Mesenchymal stem cell (in vitro differentiated cells and primary cell): ENCODE data around the gene MAPK1IP1L.
A peak's percentile ranks its signal among the peaks of the same experiment; 100 is the strongest.
"Not testable (repeated sequence)": the region's sequence is repeated elsewhere in the genome, so short reads cannot be mapped to it uniquely, and the experiment has no call there.

Experiments used
- DNase-seq: peaks from one replicate; pipeline ENCODE4 v3.0.0-alpha.2; 2013
- H2AFZ ChIP-seq: one replicate; pipeline ENCODE4 v1.6.1; 2013; ENCODE audit warnings: low read depth, mild to moderate bottlenecking, control low read depth, inconsistent platforms, low read length, moderate library complexity
- H2AK5ac ChIP-seq: 2 replicates; pipeline ENCODE4 v1.6.1; 2013; ENCODE audit warnings: low read length, moderate library complexity, mild to moderate bottlenecking, inconsistent platforms; ENCODE audit not compliant: severe bottlenecking
- H2BK120ac ChIP-seq: one replicate; pipeline ENCODE4 v1.6.1; 2013; ENCODE audit warnings: low read depth, mild to moderate bottlenecking, inconsistent platforms, low read length, moderate library complexity
- H2BK12ac ChIP-seq, 2 experiments: one replicate each; pipeline ENCODE4 v1.6.1; 2013; ENCODE audit warnings: inconsistent platforms in 2 of 2, low read length in 2 of 2, mild to moderate bottlenecking in 2 of 2, moderate library complexity in 2 of 2, control low read depth in 1 of 2
- H2BK15ac ChIP-seq: one replicate; pipeline ENCODE4 v1.6.1; 2013; ENCODE audit warnings: mild to moderate bottlenecking, low read depth, inconsistent platforms; ENCODE audit not compliant: poor library complexity, severe bottlenecking
- H2BK5ac ChIP-seq: 2 replicates; pipeline ENCODE4 v1.6.1; 2013; ENCODE audit warnings: low read depth, mild to moderate bottlenecking, low read length, control low read depth, inconsistent platforms; ENCODE audit not compliant: poor library complexity, severe bottlenecking
- H3K14ac ChIP-seq, 2 experiments: one replicate each; pipeline ENCODE4 v1.6.1; 2013; ENCODE audit warnings: inconsistent platforms in 2 of 2, low read length in 2 of 2, control low read depth in 1 of 2, mild to moderate bottlenecking in 1 of 2, moderate library complexity in 1 of 2
- H3K18ac ChIP-seq, 2 experiments: one replicate each; pipeline ENCODE4 v1.6.1; 2013; ENCODE audit warnings: inconsistent platforms in 2 of 2, low read length in 2 of 2, control low read depth in 1 of 2, low read depth in 1 of 2, mild to moderate bottlenecking in 1 of 2
- H3K23ac ChIP-seq, 2 experiments: one replicate each; pipeline ENCODE4 v1.6.1; 2013; ENCODE audit warnings: inconsistent platforms in 2 of 2, low read length in 2 of 2, mild to moderate bottlenecking in 2 of 2, moderate library complexity in 2 of 2, control low read depth in 1 of 2
- H3K27ac ChIP-seq: 2 replicates; pipeline ENCODE4 v1.5.1; 2013; ENCODE audit warnings: mild to moderate bottlenecking, moderate library complexity, low read length, control low read depth, inconsistent platforms; ENCODE audit not compliant: poor library complexity, severe bottlenecking
- H3K27me3 ChIP-seq, 2 experiments: 2 replicates each; pipeline versions ENCODE4 v1.6.1 to v1.7.0; 2013; ENCODE audit warnings: low read length in 2 of 2, mild to moderate bottlenecking in 2 of 2, moderate library complexity in 2 of 2, control low read depth in 1 of 2, inconsistent platforms in 1 of 2; ENCODE audit not compliant: control insufficient read depth in 1 of 2, insufficient read depth in 1 of 2
- H3K36me3 ChIP-seq, 2 experiments: 2 replicates each; pipeline versions ENCODE4 v1.6.1 to v1.7.0; 2013; ENCODE audit warnings: low read length in 2 of 2, control low read depth in 1 of 2, inconsistent platforms in 1 of 2, low read depth in 1 of 2, mild to moderate bottlenecking in 1 of 2; ENCODE audit not compliant: insufficient read depth in 2 of 2, control insufficient read depth in 1 of 2
- H3K4ac ChIP-seq, 2 experiments: one replicate each; pipeline ENCODE4 v1.6.1; 2013; ENCODE audit warnings: inconsistent platforms in 2 of 2, low read length in 2 of 2, mild to moderate bottlenecking in 2 of 2, moderate library complexity in 2 of 2, control low read depth in 1 of 2, low read depth in 1 of 2
- H3K4me1 ChIP-seq: 2 replicates; pipeline ENCODE4 v1.6.1; 2013; ENCODE audit warnings: low read depth, low read length, control low read depth; ENCODE audit not compliant: control insufficient read depth, insufficient read depth
- H3K4me2 ChIP-seq: 2 replicates; pipeline ENCODE4 v1.6.1; 2013; ENCODE audit warnings: low read length, mild to moderate bottlenecking, inconsistent platforms; ENCODE audit not compliant: poor library complexity, severe bottlenecking
- H3K4me3 ChIP-seq, 2 experiments: 2 replicates each; pipeline versions ENCODE4 v1.5.1 to v1.7.0; 2013; ENCODE audit warnings: low read length in 2 of 2, mild to moderate bottlenecking in 2 of 2, control low read depth in 1 of 2, low read depth in 1 of 2; ENCODE audit not compliant: insufficient read depth in 1 of 2
- H3K79me1 ChIP-seq: replicated peaks from 2 replicates; pipeline ENCODE4 v1.6.1; 2013; ENCODE audit warnings: mild to moderate bottlenecking, control low read depth, low read length, inconsistent platforms; ENCODE audit not compliant: poor library complexity, severe bottlenecking
- H3K9ac ChIP-seq: 2 replicates; pipeline ENCODE4 v1.7.0; 2013; ENCODE audit warnings: mild to moderate bottlenecking, low read length, moderate library complexity
- H3K9me3 ChIP-seq: 2 replicates; pipeline ENCODE4 v1.7.0; 2013; ENCODE audit warnings: mild to moderate bottlenecking, low read length; ENCODE audit not compliant: control insufficient read depth
- H4K8ac ChIP-seq: one replicate; pipeline ENCODE4 v1.6.1; 2013; ENCODE audit warnings: inconsistent platforms, mild to moderate bottlenecking, low read length, moderate library complexity
- H4K91ac ChIP-seq: one replicate; pipeline ENCODE4 v1.6.1; 2013; ENCODE audit warnings: mild to moderate bottlenecking, low read length, inconsistent platforms
- WGBS: methylation state at CpG from one replicate; pipeline ENCODE4 v1.1.7; 2013; ENCODE audit warnings: mixed read lengths; 5-methylcytosine and 5-hydroxymethylcytosine counted together

Gene MAPK1IP1L

GRCh38 chr14:55075628-55076175, 24.3 kb downstream of the MAPK1IP1L start:
- H3K4me3 ChIP-seq = no peak overlapping the region
- H3K23ac ChIP-seq = no peak overlapping the region
- H3K36me3 ChIP-seq = no peaks in the 10 kb centered on the region
- DNase-seq = peak; percentile 61
- 73% methylated on average over 3 of the region's 3 CpGs for WGBS
- no peak overlapping the region for H3K27ac ChIP-seq
- no peak overlapping the region for H2BK15ac ChIP-seq
- H3K4me2 ChIP-seq = no peak overlapping the region
- no peak overlapping the region for H2BK12ac ChIP-seq
- H3K9ac ChIP-seq = peak overlapping the region; percentile 34
- H2AK5ac ChIP-seq = no peak overlapping the region
- H4K91ac ChIP-seq = no peak overlapping the region
- H3K18ac ChIP-seq = peak overlapping the region in 1 of 2 experiments; percentile 21
- no peaks in the 10 kb centered on the region for H3K27me3 ChIP-seq
- no peak overlapping the region for H3K4ac ChIP-seq
- no peak overlapping the region for H2AFZ ChIP-seq
- H3K4me1 ChIP-seq = peaks cover 8% of the 10 kb centered on the region
- H3K79me1 ChIP-seq = peaks cover 2% of the 10 kb centered on the region
- no peak overlapping the region for H3K14ac ChIP-seq
- H4K8ac ChIP-seq = no peak overlapping the region
- no peak overlapping the region for H2BK120ac ChIP-seq
- H2BK5ac ChIP-seq = no peak overlapping the region
- no peaks in the 10 kb centered on the region for H3K9me3 ChIP-seq

- no peaks in the 10 kb centered on the region for H3K9me3 ChIP-seq
- H3K9ac ChIP-seq = peak overlapping the region; percentile 33
- no peak overlapping the region for H2BK15ac ChIP-seq
- no peak overlapping the region for H4K8ac ChIP-seq
- peak overlapping the region; percentile 11 for H4K91ac ChIP-seq
- H3K23ac ChIP-seq = no peak overlapping the region
- H3K4me3 ChIP-seq = no peak overlapping the region
- no peak overlapping the region for H3K27ac ChIP-seq
- H3K4me1 ChIP-seq = peaks cover 3% of the 10 kb centered on the region
- no peak overlapping the region for H3K14ac ChIP-seq
- H2BK5ac ChIP-seq = no peak overlapping the region
- H3K79me1 ChIP-seq = no peaks in the 10 kb centered on the region
- DNase-seq = peak; percentile 59
- H3K4me2 ChIP-seq = no peak overlapping the region
- H3K36me3 ChIP-seq = no peaks in the 10 kb centered on the region
- 89% methylated on average over 17 of the region's 17 CpGs for WGBS
- no peak overlapping the region for H2AK5ac ChIP-seq
- H2BK12ac ChIP-seq = no peak overlapping the region
- H2BK120ac ChIP-seq = no peak overlapping the region
- H3K27me3 ChIP-seq = no peaks in the 10 kb centered on the region
- H2AFZ ChIP-seq = no peak overlapping the region
- H3K18ac ChIP-seq = no peak overlapping the region
- no peak overlapping the region for H3K4ac ChIP-seq
Measured at GRCh38 chr14:55077170-55078151, 26.0 kb downstream of the MAPK1IP1L start.

DNA sequence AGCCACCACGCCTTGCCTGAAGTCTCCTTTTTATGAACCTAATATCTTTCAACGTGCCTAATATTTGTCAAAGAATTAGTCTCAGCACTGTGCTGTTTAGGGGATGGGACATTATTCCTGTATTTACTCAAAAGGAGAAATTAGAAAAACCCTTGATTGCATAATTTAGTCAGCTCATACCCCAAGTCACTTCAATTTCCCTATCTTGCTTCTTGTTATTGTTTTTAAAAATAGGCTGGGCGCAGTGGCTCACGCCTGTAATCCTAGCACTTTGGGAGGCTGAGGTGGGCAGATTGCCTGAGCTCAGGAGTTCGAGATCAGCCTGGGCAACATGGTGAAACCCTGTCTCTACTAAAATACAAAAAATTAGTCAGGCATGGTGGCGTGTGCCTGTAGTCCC, 28.5 kb downstream of the MAPK1IP1L start:
- WGBS = 90% methylated on average over 5 of the region's 6 CpGs
- H2BK15ac ChIP-seq, H3K4ac ChIP-seq, H4K8ac ChIP-seq, H3K4me1 ChIP-seq, H3K79me1 ChIP-seq, H3K36me3 ChIP-seq, H3K4me3 ChIP-seq, H2BK120ac ChIP-seq, H3K9ac ChIP-seq, DNase-seq, H3K4me2 ChIP-seq, H3K18ac ChIP-seq, H2BK5ac ChIP-seq, H3K27ac ChIP-seq, H3K27me3 ChIP-seq, H2AFZ ChIP-seq, H3K14ac ChIP-seq, H3K9me3 ChIP-seq, H3K23ac ChIP-seq, H4K91ac ChIP-seq, H2AK5ac ChIP-seq, H2BK12ac ChIP-seq: not testable (repeated sequence)

GRCh38 chr14:55084401-55085059, 33.1 kb downstream of the MAPK1IP1L start:
- Histone ChIP-seq H3K4me3 (no peak overlapping the region), H2BK12ac (no peak overlapping the region), H2BK15ac (no peak overlapping the region), H4K8ac (no peak overlapping the region), H3K9ac (no peak overlapping the region), H3K4ac (no peak overlapping the region), H3K4me1 (no peaks in the 10 kb centered on the region), H3K4me2 (no peak overlapping the region), H3K79me1 (no peaks in the 10 kb centered on the region), H3K9me3 (no peaks in the 10 kb centered on the region), H3K18ac (no peak overlapping the region), H2BK5ac (no peak overlapping the region), H3K36me3 (no peaks in the 10 kb centered on the region), H2BK120ac (no peak overlapping the region), H3K27ac (no peak overlapping the region), H4K91ac (no peak overlapping the region), H3K14ac (no peak overlapping the region), H3K27me3 (no peaks in the 10 kb centered on the region), H2AK5ac (no peak overlapping the region), H3K23ac (no peak overlapping the region), H2AFZ (no peak overlapping the region)
- DNase-seq = no peak
